ENCODE measurements around the gene TNNI2.

Gene TNNI2

GRCh38 chr11:1889224-1889930, 50.6 kb downstream of the TNNI2 start:
- no peak overlapping the region for H3K27ac Mint-ChIP-seq
- H3K4me1 Mint-ChIP-seq: peaks cover 13% of the 10 kb centered on the region
- H3K36me3 Mint-ChIP-seq (ENCODE audit: low read depth): no peaks in the 10 kb centered on the region
- TF ChIP-seq CTCF (IDR thresholded peaks at IDR 0.05): no peak
- H3K27me3 Mint-ChIP-seq (ENCODE audit: low read depth, poor library complexity): peaks cover 13% of the 10 kb centered on the region
- no peak overlapping the region for H3K4me3 Mint-ChIP-seq
- H3K9me3 Mint-ChIP-seq: no peaks in the 10 kb centered on the region
- DNase-seq: no peak

DNA sequence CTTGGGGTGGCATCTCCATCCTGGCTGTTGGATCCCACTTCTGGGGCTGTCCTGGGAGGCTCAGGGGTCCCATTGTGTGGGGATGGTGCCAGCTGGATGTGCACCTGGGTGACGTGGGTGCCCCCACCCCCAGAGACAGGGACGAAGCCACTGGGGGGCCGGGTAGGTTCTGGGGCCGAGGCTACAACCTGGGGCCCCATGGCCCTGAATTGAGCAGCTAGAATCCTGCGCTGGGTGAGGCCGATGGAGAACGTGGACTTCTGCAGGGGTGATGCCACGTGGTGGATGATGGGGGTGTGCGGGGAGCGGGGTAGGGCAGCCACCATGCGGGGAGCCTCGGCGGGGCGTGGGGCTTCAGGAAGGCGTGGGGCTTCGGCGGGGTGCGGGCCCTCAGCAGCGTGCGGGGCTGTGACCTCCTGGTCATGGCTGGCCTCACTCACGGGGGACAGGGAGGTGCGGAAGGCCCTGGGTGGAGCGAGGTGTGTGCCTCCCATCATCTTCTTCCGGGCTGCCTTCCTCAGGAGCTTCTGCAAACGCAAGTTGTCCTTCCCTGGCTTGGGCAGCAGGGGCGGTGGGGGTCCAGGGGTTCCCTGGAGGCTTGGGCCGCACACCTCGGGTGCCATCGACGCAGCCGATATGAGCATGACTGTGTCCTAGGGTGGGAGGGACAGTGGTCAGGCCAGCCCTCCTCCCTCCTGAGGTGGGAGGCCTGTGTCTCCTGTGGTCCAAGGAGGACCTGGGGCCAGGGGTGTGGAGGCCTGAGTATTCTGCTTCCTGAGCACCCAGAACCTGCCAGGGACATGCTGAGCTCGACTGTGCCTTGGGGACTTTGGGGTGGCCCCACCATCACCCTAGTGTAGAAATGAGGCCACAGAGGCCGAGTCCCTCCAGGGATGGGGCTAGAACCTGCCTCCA, 51.4 kb downstream of the TNNI2 start:
- H3K27me3 Mint-ChIP-seq (ENCODE audit: low read depth, poor library complexity): peaks cover 13% of the 10 kb centered on the region
- H3K27ac Mint-ChIP-seq: no peak overlapping the region
- no peaks in the 10 kb centered on the region for H3K36me3 Mint-ChIP-seq (ENCODE audit: low read depth)
- H3K4me3 Mint-ChIP-seq: no peak overlapping the region
- DNase-seq: no peak
- no peak for TF ChIP-seq CTCF (IDR thresholded peaks at IDR 0.05)
- H3K4me1 Mint-ChIP-seq: peaks cover 20% of the 10 kb centered on the region
- no peaks in the 10 kb centered on the region for H3K9me3 Mint-ChIP-seq
